GM19193 (cell line): ENCODE measurements around the gene DLEC1.

Experiments used
- POLR2A ChIP-seq: IDR thresholded peaks from 4 replicates; pipeline ENCODE4 v1.6.1; 2011; ENCODE audit not compliant: insufficient read depth, insufficient read length; ENCODE audit errors: extremely low read depth

Gene DLEC1

GRCh38 chr3:38039101-38039898 lies at the start of gene DLEC1:
Gene DLEC1 (plus strand): TSS chr3:38039208. CDS start chr3:38039226, 18 bp downstream.
- no peak for TF ChIP-seq POLR2A

GRCh38 chr3:37989821-37990480 lies 49.1 kb upstream of the DLEC1 start:
- no peak for TF ChIP-seq POLR2A

DNA sequence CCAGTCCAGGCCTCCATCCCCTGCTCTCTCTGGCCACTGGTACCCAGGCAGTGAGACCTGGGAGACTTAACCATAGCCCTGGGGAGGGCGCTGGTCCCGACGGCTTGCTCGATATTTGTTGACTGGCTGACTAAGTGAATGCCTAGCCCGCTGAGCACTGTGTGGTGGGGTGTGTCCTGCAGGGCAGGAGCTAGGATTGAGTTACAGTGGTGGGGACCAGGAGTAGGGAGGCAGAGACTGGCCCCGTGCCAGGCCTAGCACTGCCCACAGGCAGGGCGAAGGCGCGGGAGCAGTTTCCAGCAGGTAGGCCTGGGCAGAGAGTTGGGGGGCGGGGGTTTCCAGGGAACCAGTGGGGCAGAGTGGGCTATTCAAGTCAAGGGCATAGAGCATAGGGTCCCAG lies 48.5 kb upstream of the DLEC1 start, which contains the start of gene VILL:
Gene VILL, plus strand, starts transcription at position 260 of the 400 bp plus-strand sequence. CDS start 2,887 bp downstream, outside the sequence.
- TF ChIP-seq POLR2A, result no peak

DNA sequence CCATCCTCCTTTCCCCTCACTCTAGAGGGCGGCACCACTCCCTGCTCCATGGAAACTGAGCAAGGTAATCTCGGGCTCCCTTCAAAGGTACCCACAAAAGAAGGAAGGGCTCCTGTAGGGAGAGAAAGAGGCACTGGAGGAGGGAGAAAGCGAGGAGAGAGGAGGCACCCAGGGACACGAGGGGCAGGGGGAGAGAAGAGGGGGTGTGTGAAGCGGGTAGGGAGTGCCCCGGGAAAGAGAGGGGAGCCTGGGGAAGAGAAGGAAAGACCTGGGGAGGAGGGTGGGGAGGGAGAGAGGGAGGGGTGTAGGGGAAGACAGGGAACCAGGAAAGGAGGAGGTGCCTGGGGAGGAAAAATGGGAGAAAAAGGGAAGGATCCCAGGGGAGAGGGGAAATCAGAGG lies 47.9 kb upstream of the DLEC1 start:
- no peak for TF ChIP-seq POLR2A

DNA sequence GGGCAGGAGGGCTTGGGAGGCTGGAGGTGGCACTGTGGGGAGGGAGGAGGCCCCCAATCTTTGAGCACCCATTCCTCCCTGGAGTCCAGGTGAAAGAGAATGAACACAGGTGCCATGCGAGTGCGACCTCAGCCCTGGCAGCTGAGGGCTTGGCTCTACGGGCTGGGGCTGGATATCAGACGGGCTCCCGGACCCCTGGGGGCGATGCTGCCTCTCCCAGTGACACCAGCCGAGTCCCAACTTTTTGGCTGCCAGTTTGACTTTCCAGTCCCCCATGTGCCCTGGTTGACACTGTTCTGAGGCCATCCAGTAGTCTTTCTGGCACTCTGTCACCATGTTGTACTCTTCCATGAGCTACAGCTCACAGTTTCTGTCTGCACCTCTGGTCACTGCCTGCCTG lies 47.2 kb upstream of the DLEC1 start:
- no peak for TF ChIP-seq POLR2A

DNA sequence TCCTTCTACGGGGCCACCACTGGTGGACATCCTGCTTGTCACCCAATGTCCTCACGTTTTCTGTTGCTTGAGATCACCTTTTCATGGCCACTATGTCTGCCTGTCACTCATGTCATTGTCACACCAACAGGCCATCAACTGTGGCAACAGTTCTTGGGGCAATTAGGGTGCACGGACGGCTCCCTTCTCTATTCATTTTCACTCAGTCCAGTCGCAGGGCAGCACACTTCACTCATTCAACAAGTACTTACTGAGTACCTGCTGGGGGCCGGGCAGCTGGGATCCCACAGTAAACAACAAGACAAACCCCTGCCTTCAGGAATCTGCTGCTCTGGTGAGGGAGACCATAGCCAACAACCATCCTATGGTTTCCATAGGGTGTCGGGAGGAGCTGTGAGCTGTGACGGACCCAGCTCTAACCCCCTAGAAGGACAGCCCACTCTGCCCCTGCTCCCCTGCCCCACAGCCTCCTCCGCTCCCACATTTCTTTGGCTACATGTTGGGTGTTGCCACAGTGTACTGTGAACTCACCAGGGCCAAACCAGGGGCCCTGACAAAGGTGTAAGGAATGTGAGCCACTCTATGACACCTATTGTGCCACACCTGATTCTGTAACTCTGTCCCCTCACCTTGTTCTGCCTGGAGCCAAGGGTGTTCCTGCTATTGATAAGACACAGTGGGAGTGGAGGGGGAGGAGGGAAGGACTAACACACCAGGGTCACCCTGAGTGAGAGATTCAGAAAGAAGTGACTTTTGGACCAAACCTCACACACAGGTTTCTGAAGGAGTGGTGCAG lies 46.5 kb upstream of the DLEC1 start:
- TF ChIP-seq POLR2A, result no peak

DNA sequence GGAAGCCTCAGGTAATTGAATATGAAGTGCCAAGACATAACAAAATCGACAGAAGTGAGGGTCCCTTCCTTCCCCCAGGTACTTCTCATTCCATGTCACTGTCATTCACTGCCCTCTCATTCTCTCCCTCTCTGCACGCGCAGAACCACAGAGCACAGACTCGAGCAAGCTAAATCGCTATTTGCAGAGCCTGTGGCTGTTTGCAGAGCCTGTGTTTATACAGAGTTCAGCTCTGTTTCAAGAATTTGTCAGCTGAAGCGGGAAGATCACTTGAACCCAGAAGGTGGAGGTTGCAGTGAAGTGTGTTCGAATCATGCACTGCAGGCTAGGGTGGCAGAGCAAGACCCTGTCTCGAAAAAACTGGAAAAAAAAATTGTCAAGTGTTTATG lies 45.9 kb upstream of the DLEC1 start:
- TF ChIP-seq POLR2A, result no peak

DNA sequence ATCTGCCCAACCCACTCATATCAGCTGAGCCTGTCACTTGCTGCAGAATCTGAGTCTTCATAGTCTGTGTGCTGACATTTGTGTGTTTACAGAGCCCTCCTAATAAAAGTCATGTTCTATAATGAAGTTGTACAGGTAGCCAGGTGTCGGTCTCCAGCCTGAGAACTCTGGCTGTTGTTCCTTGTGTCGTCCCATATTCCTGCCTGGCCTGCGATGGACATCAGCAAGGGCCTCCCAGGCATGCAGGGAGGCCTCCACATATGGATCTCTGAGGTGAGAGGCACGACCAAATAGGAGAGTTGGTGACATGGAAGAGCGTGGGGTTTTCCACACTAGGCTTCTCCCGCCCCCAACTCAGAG lies 45.6 kb upstream of the DLEC1 start:
- TF ChIP-seq POLR2A, result no peak

GRCh38 chr3:37993820-37994638 lies 45.0 kb upstream of the DLEC1 start:
- TF ChIP-seq POLR2A, result peak; percentile 85

- TF ChIP-seq POLR2A, result no peak
These were observed 44.4 kb upstream of the DLEC1 start for GRCh38 chr3:37994639-37994972.

GRCh38 chr3:37995652-37996641 lies 43.1 kb upstream of the DLEC1 start:
- TF ChIP-seq POLR2A, result no peak

DNA sequence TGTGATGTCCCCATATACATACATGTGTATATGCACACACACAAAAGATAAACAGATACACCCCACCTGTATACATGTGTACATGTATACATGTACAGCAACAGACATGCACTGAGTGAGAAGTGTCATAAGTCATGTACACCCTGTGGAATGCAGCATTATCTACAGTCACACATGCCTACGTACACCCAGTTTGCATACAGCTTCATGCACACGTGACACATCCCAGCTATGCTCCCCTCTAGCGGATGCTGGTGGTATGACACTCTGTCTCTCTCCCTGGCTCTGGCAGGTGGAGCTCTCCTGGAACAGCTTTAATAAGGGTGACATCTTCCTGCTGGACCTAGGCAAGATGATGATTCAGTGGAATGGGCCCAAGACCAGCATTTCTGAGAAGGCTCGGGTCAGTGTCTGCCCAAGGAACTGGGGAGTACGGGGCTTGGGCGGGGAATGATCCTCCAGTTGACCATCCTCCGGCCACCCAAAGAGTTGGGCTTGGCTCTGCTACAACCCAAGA lies 42.2 kb upstream of the DLEC1 start:
- TF ChIP-seq POLR2A, result no peak

GRCh38 chr3:37997342-37997741 lies 41.7 kb upstream of the DLEC1 start:
- no peak for TF ChIP-seq POLR2A
